GM23338 (cell line): Measurements from ENCODE around the gene KRTAP2-4. TPM values are rescaled to one million over a fixed set of nuclear protein-coding genes. Genes with fewer than 3 reads are reported as not detected.

ENCODE experiments used
- ATAC-seq: fragments of 200-7000 bp; cut with Tn5 transposase; 3 replicates; pipeline ENCODE4 v1.9.1; 2020
- DNase-seq: peaks from one replicate; pipeline ENCODE4 v3.0.0-alpha.2; 2015; ENCODE audit warnings: low spot score
- H2AFZ ChIP-seq: fragments of 200-600 bp; sonication (generic); 2 replicates; pipeline ENCODE4 v1.8.0; 2016; ENCODE audit warnings: antibody characterized with exemption, mild to moderate bottlenecking, moderate library complexity
- H3F3A ChIP-seq: fragments of 200-600 bp; sonication (generic); replicated peaks from 2 replicates; pipeline ENCODE4 v1.8.0; 2017; ENCODE audit warnings: antibody characterized with exemption, mixed run types, low read depth
- H3K27ac ChIP-seq: fragments of 200-600 bp; sonication (generic); 2 replicates; pipeline ENCODE4 v1.6.1; 2016; ENCODE audit warnings: low read depth
- H3K27me3 ChIP-seq: fragments of 200-600 bp; sonication (generic); 2 replicates; pipeline ENCODE4 v1.8.0; 2016; ENCODE audit warnings: mild to moderate bottlenecking, mixed run types, moderate library complexity; ENCODE audit not compliant: insufficient read depth
- H3K36me3 ChIP-seq: fragments of 200-600 bp; sonication (generic); 2 replicates; pipeline ENCODE4 v1.8.0; 2016; ENCODE audit warnings: mild to moderate bottlenecking; ENCODE audit not compliant: insufficient read depth
- H3K4me1 ChIP-seq: fragments of 200-600 bp; sonication (generic); 2 replicates; pipeline ENCODE4 v1.8.0; 2016; ENCODE audit warnings: mild to moderate bottlenecking, moderate library complexity; ENCODE audit not compliant: insufficient read depth
- H3K4me2 ChIP-seq: fragments of 200-600 bp; sonication (generic); 2 replicates; pipeline ENCODE4 v1.7.1; 2017; ENCODE audit warnings: mixed run types
- H3K4me3 ChIP-seq: fragments of 200-600 bp; sonication (generic); 2 replicates; pipeline ENCODE4 v1.6.1; 2016; ENCODE audit warnings: mixed run types
- H3K79me2 ChIP-seq: fragments of 200-600 bp; sonication (generic); replicated peaks from 2 replicates; pipeline ENCODE4 v1.8.0; 2017; ENCODE audit warnings: mild to moderate bottlenecking; ENCODE audit not compliant: insufficient read depth
- H3K9me2 ChIP-seq: fragments of 200-600 bp; sonication (generic); 2 replicates; pipeline ENCODE4 v1.8.0; 2017; ENCODE audit not compliant: insufficient read depth
- H4K20me1 ChIP-seq: fragments of 200-600 bp; sonication (generic); replicated peaks from 2 replicates; pipeline ENCODE4 v1.8.0; 2017; ENCODE audit warnings: mild to moderate bottlenecking; ENCODE audit not compliant: insufficient read depth
- H3K27ac Mint-ChIP-seq: 2 replicates; pipeline ENCODE4 v1.8.0; 2020; ENCODE audit warnings: inconsistent platforms, mild to moderate bottlenecking, moderate library complexity, mixed read lengths
- H3K27me3 Mint-ChIP-seq: 3 replicates; pipeline ENCODE4 v1.8.0; 2022; ENCODE audit warnings: low read depth, mild to moderate bottlenecking, moderate library complexity, mixed read lengths, inconsistent platforms; ENCODE audit not compliant: insufficient read depth, poor library complexity
- H3K36me3 Mint-ChIP-seq: 3 replicates; pipeline ENCODE4 v1.8.0; 2021; ENCODE audit warnings: low read depth, mild to moderate bottlenecking, inconsistent platforms, moderate library complexity, mixed read lengths
- H3K4me1 Mint-ChIP-seq: 3 replicates; pipeline ENCODE4 v1.8.0; 2020; ENCODE audit warnings: mild to moderate bottlenecking, inconsistent platforms, mixed read lengths
- H3K4me3 Mint-ChIP-seq: 3 replicates; pipeline ENCODE4 v1.8.0; 2021; ENCODE audit warnings: moderate library complexity, mild to moderate bottlenecking, inconsistent platforms, mixed read lengths
- H3K9me3 Mint-ChIP-seq: 3 replicates; pipeline ENCODE4 v1.8.0; 2020; ENCODE audit warnings: moderate library complexity, mild to moderate bottlenecking, inconsistent platforms, mixed read lengths
- EZH2 ChIP-seq: fragments of 200-600 bp; sonication (generic); IDR thresholded peaks from one replicate; pipeline ENCODE4 v1.8.0; 2017; ENCODE audit warnings: antibody characterized with exemption, mild to moderate bottlenecking, low read depth; ENCODE audit not compliant: unreplicated experiment
- EZH2phosphoT487 ChIP-seq: fragments of 200-600 bp; sonication (generic); IDR thresholded peaks from one replicate; pipeline ENCODE4 v1.8.1; 2018; ENCODE audit warnings: antibody characterized with exemption; ENCODE audit not compliant: unreplicated experiment
- JUNB ChIP-seq: IDR thresholded peaks from one replicate; pipeline ENCODE4 v1.6.1; 2016; ENCODE audit warnings: antibody characterized with exemption; ENCODE audit not compliant: unreplicated experiment
- polyA plus RNA-seq: library from polyadenylated mRNA; unstranded; fragments of >200 nt; fragmentation: Nextera tagmentation; extraction: Ambion mirVana; gene quantifications from 2 replicates; pipeline ENCODE4 v1.2.1, GENCODE V29; 2016
- total RNA-seq: library from RNA; depleted of rRNA; stranded (reverse); fragments of >200 nt; shearing (Covaris generic); gene quantifications from 2 replicates; pipeline ENCODE4 v1.2.3, GENCODE V29; 2014
- TF ChIP-seq, protein P1 (sequence below): IDR thresholded peaks from 2 replicates; pipeline ENCODE4 v1.6.1; 2016; ENCODE audit warnings: antibody characterized with exemption
- TF ChIP-seq, protein P2 (sequence below): fragments of 250-450 bp; sonication (Bioruptor Pico); IDR thresholded peaks from 2 replicates; pipeline ENCODE4 v1.5.0; 2020; ENCODE audit warnings: mild to moderate bottlenecking, moderate library complexity

Gene KRTAP2-4
- total and polyA plus RNA-seq, 2 experiments from 2014 or later: not detected

DNA sequence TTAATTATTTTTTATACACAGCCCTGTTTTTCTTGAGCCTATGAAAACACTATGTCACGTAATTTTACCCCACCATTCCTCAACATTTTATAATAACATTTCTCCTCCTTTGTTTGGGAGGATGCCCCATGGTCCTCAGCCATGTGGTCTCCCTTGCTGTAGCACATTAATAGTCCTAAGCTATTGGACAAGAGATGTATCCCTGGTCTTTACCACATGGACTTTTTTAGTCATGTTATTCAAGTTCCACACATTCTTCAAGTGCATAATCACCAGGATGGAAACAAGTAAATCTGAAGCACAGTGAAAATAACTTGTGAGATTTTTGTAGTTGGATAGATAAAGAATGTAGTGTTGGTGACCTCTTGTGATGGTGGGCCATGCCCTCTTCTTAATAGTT is 3.7 kb downstream of the KRTAP2-4 start:
- H3K4me1 Mint-ChIP-seq: peaks cover 4% of the 10 kb centered on the region
- 0 out of 3 replicates have a peak, but pooled peaks cover 3% of the 10 kb centered on the region for H3K9me3 Mint-ChIP-seq
- H3F3A ChIP-seq: no peaks in the 10 kb centered on the region
- no peaks in the 10 kb centered on the region for H3K36me3 Mint-ChIP-seq
- H3K9me2 ChIP-seq: no peaks in the 10 kb centered on the region; the same call in 1 of the 2 replicates
- H3K36me3 ChIP-seq: no peaks in the 10 kb centered on the region
- ATAC-seq: no peak
- H3K4me3 ChIP-seq: no peak overlapping the region
- H3K27ac Mint-ChIP-seq: no peak overlapping the region
- H3K27me3 Mint-ChIP-seq: no peaks in the 10 kb centered on the region
- no peak for DNase-seq
- H3K27ac ChIP-seq: no peak overlapping the region
- H3K4me2 ChIP-seq: no peak overlapping the region
- H3K27me3 ChIP-seq: no peaks in the 10 kb centered on the region
- 0 out of 2 replicates have a peak, but pooled peaks cover 6% of the 10 kb centered on the region for H3K4me1 ChIP-seq
- H4K20me1 ChIP-seq: no peaks in the 10 kb centered on the region
- TF ChIP-seq, protein P1, sequence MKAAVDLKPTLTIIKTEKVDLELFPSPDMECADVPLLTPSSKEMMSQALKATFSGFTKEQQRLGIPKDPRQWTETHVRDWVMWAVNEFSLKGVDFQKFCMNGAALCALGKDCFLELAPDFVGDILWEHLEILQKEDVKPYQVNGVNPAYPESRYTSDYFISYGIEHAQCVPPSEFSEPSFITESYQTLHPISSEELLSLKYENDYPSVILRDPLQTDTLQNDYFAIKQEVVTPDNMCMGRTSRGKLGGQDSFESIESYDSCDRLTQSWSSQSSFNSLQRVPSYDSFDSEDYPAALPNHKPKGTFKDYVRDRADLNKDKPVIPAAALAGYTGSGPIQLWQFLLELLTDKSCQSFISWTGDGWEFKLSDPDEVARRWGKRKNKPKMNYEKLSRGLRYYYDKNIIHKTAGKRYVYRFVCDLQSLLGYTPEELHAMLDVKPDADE: no peak
- TF ChIP-seq, protein P2, sequence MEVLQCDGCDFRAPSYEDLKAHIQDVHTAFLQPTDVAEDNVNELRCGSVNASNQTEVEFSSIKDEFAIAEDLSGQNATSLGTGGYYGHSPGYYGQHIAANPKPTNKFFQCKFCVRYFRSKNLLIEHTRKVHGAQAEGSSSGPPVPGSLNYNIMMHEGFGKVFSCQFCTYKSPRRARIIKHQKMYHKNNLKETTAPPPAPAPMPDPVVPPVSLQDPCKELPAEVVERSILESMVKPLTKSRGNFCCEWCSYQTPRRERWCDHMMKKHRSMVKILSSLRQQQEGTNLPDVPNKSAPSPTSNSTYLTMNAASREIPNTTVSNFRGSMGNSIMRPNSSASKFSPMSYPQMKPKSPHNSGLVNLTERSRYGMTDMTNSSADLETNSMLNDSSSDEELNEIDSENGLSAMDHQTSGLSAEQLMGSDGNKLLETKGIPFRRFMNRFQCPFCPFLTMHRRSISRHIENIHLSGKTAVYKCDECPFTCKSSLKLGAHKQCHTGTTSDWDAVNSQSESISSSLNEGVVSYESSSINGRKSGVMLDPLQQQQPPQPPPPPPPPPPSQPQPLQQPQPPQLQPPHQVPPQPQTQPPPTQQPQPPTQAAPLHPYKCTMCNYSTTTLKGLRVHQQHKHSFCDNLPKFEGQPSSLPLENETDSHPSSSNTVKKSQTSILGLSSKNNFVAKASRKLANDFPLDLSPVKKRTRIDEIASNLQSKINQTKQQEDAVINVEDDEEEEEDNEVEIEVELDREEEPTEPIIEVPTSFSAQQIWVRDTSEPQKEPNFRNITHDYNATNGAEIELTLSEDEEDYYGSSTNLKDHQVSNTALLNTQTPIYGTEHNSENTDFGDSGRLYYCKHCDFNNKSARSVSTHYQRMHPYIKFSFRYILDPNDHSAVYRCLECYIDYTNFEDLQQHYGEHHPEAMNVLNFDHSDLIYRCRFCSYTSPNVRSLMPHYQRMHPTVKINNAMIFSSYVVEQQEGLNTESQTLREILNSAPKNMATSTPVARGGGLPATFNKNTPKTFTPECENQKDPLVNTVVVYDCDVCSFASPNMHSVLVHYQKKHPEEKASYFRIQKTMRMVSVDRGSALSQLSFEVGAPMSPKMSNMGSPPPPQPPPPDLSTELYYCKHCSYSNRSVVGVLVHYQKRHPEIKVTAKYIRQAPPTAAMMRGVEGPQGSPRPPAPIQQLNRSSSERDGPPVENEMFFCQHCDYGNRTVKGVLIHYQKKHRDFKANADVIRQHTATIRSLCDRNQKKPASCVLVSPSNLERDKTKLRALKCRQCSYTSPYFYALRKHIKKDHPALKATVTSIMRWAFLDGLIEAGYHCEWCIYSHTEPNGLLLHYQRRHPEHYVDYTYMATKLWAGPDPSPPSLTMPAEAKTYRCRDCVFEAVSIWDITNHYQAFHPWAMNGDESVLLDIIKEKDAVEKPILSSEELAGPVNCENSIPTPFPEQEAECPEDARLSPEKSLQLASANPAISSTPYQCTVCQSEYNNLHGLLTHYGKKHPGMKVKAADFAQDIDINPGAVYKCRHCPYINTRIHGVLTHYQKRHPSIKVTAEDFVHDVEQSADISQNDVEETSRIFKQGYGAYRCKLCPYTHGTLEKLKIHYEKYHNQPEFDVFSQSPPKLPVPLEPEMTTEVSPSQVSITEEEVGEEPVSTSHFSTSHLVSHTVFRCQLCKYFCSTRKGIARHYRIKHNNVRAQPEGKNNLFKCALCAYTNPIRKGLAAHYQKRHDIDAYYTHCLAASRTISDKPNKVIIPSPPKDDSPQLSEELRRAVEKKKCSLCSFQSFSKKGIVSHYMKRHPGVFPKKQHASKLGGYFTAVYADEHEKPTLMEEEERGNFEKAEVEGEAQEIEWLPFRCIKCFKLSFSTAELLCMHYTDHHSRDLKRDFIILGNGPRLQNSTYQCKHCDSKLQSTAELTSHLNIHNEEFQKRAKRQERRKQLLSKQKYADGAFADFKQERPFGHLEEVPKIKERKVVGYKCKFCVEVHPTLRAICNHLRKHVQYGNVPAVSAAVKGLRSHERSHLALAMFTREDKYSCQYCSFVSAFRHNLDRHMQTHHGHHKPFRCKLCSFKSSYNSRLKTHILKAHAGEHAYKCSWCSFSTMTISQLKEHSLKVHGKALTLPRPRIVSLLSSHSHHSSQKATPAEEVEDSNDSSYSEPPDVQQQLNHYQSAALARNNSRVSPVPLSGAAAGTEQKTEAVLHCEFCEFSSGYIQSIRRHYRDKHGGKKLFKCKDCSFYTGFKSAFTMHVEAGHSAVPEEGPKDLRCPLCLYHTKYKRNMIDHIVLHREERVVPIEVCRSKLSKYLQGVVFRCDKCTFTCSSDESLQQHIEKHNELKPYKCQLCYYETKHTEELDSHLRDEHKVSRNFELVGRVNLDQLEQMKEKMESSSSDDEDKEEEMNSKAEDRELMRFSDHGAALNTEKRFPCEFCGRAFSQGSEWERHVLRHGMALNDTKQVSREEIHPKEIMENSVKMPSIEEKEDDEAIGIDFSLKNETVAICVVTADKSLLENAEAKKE (CRISPR knock-in tag): no peak
- no peak for TF ChIP-seq EZH2phosphoT487
- TF ChIP-seq JUNB: no peak
- no peak for TF ChIP-seq EZH2
- H3K4me3 Mint-ChIP-seq: no peak overlapping the region
- H3K79me2 ChIP-seq: no peaks in the 10 kb centered on the region
- no peak overlapping the region for H2AFZ ChIP-seq
